Epithelial cell of esophagus (primary cell): ENCODE data around the gene ASTN2.
"Not testable (repeated sequence)": the region's sequence is repeated elsewhere in the genome, so short reads cannot be mapped to it uniquely, and the experiment has no call there.

Experiments used
- DNase-seq: peaks from one replicate; pipeline ENCODE4 v3.0.0; 2010; ENCODE audit warnings: low read depth
- H3K4me3 ChIP-seq: 2 replicates; pipeline ENCODE4 v1.5.1; 2011; ENCODE audit warnings: mild to moderate bottlenecking, low read length, control low read depth
- TF ChIP-seq, protein P1 (sequence below): IDR thresholded peaks from 2 replicates; pipeline ENCODE4 v1.5.1; 2011; ENCODE audit warnings: low read depth, mild to moderate bottlenecking, low read length, control low read depth, inconsistent platforms; ENCODE audit not compliant: insufficient read depth; ENCODE audit errors: missing control alignments

The ASTN2 gene

DNA sequence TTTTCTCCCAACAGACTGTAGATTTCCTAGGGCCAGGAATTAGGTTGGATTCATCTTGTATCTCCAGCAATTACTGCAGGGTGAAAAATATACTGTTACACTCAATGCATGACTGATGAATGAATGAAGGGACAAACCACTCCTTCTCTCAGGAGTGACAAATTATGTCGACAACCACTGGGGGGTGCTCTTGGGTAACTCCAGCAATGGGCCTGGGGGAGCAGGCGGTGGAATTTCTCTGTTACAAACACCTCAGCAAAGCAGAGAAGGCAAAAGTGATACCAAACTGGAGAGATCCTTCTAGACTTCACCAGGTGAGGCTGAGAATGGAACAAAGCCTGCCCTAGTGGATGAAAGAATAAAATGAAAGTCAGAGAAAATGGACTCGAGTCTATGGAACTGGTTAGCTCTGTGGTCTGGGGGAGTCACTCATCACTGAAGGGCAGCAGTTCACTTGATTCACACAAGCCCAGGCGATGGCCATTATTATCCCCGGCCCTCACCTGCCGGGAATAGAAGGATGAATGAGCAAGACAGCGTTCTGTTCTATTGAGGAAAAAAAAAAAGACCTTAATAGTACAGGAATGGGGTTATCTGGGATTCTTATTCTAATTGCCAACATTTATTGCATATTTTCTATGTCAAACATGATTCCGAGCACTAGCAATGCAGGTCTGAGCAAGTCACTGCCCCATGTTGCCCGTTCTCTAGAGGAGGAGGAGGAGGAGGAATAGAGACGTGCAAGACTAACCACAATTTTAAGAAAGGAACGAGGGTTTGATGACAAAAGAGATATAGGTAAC lies 341.1 kb downstream of the ASTN2 start:
- no peak overlapping the region for H3K4me3 ChIP-seq
- TF ChIP-seq, protein P1, sequence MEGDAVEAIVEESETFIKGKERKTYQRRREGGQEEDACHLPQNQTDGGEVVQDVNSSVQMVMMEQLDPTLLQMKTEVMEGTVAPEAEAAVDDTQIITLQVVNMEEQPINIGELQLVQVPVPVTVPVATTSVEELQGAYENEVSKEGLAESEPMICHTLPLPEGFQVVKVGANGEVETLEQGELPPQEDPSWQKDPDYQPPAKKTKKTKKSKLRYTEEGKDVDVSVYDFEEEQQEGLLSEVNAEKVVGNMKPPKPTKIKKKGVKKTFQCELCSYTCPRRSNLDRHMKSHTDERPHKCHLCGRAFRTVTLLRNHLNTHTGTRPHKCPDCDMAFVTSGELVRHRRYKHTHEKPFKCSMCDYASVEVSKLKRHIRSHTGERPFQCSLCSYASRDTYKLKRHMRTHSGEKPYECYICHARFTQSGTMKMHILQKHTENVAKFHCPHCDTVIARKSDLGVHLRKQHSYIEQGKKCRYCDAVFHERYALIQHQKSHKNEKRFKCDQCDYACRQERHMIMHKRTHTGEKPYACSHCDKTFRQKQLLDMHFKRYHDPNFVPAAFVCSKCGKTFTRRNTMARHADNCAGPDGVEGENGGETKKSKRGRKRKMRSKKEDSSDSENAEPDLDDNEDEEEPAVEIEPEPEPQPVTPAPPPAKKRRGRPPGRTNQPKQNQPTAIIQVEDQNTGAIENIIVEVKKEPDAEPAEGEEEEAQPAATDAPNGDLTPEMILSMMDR, result peak; percentile 65
- peak; percentile 57 for DNase-seq

GRCh38 chr9:117073071-117073470 lies 341.8 kb downstream of the ASTN2 start:
- TF ChIP-seq, protein P1, result no peak
- no peak for DNase-seq
- H3K4me3 ChIP-seq, result no peak overlapping the region

DNA sequence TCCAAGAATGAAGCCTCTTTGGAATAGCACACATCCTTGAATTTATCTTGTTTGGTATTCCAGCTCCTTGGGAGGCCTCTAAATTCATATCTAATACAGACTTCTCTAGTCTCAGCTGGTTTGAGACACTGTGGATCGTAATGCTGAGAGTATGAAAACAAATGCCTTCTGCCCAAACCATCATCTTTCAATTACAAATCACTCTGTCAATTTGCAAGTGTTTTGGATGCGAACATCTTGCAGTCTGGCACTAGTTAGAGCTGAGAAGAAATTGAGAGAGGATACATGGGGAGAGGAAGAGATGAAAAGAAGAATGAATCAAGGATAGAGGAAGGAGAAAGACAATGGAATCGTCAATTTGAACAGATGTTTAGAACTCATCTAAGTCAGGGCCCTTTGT lies 342.6 kb downstream of the ASTN2 start:
- TF ChIP-seq, protein P1, result no peak
- no peak overlapping the region for H3K4me3 ChIP-seq
- DNase-seq, result no peak

- DNase-seq, H3K4me3 ChIP-seq: not testable (repeated sequence)
These were observed 343.1 kb downstream of the ASTN2 start for GRCh38 chr9:117071673-117072207.

GRCh38 chr9:117063721-117064471 lies 351.0 kb downstream of the ASTN2 start:
- TF ChIP-seq, protein P1, result no peak
- DNase-seq, result no peak
- no peak overlapping the region for H3K4me3 ChIP-seq

DNA sequence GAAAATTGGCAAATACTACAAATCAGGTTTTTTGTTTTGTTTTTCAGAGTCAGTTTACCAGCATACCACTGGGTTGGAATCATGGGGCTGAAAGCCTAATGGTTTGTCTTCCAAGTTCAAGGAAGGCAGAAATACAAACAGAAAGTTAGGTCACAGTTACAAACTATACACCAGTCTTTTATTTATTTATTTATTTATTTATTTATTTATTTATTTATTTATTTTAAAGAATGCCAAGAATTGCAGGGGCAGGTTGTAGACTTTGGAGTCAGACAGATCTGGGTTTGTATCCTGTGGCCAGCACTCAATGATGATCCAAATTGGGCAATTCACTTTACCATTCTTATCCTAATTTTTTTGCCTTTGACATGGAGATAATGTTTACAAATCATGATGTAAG lies 353.9 kb downstream of the ASTN2 start:
- no peak overlapping the region for H3K4me3 ChIP-seq
- TF ChIP-seq, protein P1, result no peak
- no peak for DNase-seq

GRCh38 chr9:117050007-117050406 lies 364.9 kb downstream of the ASTN2 start:
- H3K4me3 ChIP-seq, result no peak overlapping the region
- TF ChIP-seq, protein P1, result no peak
- no peak for DNase-seq
